ENCODE measurements around the gene L3MBTL4.

DNA sequence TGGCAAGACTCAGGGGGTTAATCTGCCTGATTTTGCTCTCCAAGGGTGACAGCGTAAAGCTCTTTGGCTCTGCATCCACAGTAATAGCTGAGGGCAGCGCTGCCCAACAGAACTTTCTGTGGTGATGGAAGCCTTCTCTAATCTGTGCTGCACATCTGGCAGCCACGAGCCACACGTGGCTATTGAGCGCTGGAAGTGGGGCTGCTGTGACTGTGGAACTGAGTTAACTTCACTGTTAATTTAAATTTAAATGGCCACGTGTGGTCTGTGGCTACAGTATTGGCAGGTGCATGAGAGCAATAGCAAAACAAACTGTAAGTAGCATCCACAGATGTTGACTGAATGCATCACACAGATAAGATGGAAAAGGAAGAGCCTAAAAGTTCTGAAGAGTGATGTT, 472.1 kb downstream of the L3MBTL4 start:
- TF ChIP-seq, protein P1, sequence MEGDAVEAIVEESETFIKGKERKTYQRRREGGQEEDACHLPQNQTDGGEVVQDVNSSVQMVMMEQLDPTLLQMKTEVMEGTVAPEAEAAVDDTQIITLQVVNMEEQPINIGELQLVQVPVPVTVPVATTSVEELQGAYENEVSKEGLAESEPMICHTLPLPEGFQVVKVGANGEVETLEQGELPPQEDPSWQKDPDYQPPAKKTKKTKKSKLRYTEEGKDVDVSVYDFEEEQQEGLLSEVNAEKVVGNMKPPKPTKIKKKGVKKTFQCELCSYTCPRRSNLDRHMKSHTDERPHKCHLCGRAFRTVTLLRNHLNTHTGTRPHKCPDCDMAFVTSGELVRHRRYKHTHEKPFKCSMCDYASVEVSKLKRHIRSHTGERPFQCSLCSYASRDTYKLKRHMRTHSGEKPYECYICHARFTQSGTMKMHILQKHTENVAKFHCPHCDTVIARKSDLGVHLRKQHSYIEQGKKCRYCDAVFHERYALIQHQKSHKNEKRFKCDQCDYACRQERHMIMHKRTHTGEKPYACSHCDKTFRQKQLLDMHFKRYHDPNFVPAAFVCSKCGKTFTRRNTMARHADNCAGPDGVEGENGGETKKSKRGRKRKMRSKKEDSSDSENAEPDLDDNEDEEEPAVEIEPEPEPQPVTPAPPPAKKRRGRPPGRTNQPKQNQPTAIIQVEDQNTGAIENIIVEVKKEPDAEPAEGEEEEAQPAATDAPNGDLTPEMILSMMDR (IDR thresholded peaks at IDR 0.05): no peak
- TF ChIP-seq POLR2A (IDR thresholded peaks at IDR 0.05): no peak
